Natural killer cell (primary cell): Measurements from ENCODE around the gene NPM1. TPM values are rescaled to one million over a fixed set of nuclear protein-coding genes. Genes with fewer than 3 reads are reported as not detected.

ENCODE experiments used
- ATAC-seq, 3 donors: fragments of 150-1000 bp in 2 of 3; fragments of 200-7000 bp in 1 of 3; cut with Tn5 transposase; 1 replicate in 1 of 3; 2 replicates in 2 of 3; pipeline ENCODE4 v1.10.0; 2021; ENCODE audit warnings: mild to moderate bottlenecking in 2 of 3, moderate library complexity in 2 of 3
- DNase-seq, 2 donors: peaks; one replicate each; pipeline versions ENCODE4 v3.0.0 to v3.0.0-alpha.2; 2013 to 2021; ENCODE audit warnings: mixed read lengths in 1 of 2
- H3K27ac ChIP-seq: one replicate; pipeline ENCODE4 v1.5.1; 2013; ENCODE audit warnings: mild to moderate bottlenecking, low read length
- H3K27me3 ChIP-seq: one replicate; pipeline ENCODE4 v1.6.1; 2013; ENCODE audit warnings: low read length; ENCODE audit not compliant: control insufficient read depth, insufficient read depth
- H3K36me3 ChIP-seq: one replicate; pipeline ENCODE4 v1.6.1; 2013; ENCODE audit warnings: low read length; ENCODE audit not compliant: control insufficient read depth, insufficient read depth
- H3K4me1 ChIP-seq: one replicate; pipeline ENCODE4 v1.6.1; 2013; ENCODE audit warnings: low read length; ENCODE audit not compliant: control insufficient read depth, insufficient read depth
- H3K4me3 ChIP-seq: one replicate; pipeline ENCODE4 v1.5.1; 2013; ENCODE audit warnings: low read length
- H3K9me3 ChIP-seq: one replicate; pipeline ENCODE4 v1.6.1; 2013; ENCODE audit warnings: low read length; ENCODE audit not compliant: control insufficient read depth, insufficient read depth
- H3K27ac Mint-ChIP-seq, 2 donors: one replicate each; pipeline ENCODE4 v1.8.0; 2022; ENCODE audit warnings: mild to moderate bottlenecking in 2 of 2, mixed read lengths in 2 of 2, moderate library complexity in 1 of 2
- H3K27me3 Mint-ChIP-seq, 2 donors: one replicate each; pipeline ENCODE4 v1.8.0; 2022; ENCODE audit warnings: low read depth in 2 of 2, mixed read lengths in 2 of 2
- H3K36me3 Mint-ChIP-seq: one replicate; pipeline ENCODE4 v1.8.0; 2022; ENCODE audit warnings: mixed read lengths
- H3K4me1 Mint-ChIP-seq, 2 donors: one replicate each; pipeline ENCODE4 v1.8.0; 2022; ENCODE audit warnings: mixed read lengths in 2 of 2
- H3K4me3 Mint-ChIP-seq: one replicate; pipeline ENCODE4 v1.8.0; 2022; ENCODE audit warnings: mild to moderate bottlenecking, moderate library complexity, mixed read lengths
- H3K9me3 Mint-ChIP-seq, 2 donors: one replicate each; pipeline ENCODE4 v1.8.0; 2022; ENCODE audit warnings: mixed read lengths in 2 of 2
- WGBS: methylation state at CpG from one replicate; pipeline ENCODE4 v1.1.7; 2013; ENCODE audit warnings: missing lambda C conversion rate; ENCODE audit not compliant: insufficient coverage; 5-methylcytosine and 5-hydroxymethylcytosine counted together
- intact Hi-C: fragments of 100-400 bp; cut with micrococcal nuclease; formaldehyde crosslinking; loops from one replicate; pipeline ENCODE4 v1.14.2; 2022
- total RNA-seq, 4 donors: library from RNA; stranded (reverse); fragments of 120-200 nt in 1 of 4; gene quantifications; one replicate each; pipeline versions ENCODE4 v1.2.3 to v1.2.4, GENCODE V29; 2013 to 2022
- TF ChIP-seq, protein P1 (sequence below): fragments of 200-600 bp; IDR thresholded peaks from one replicate; pipeline ENCODE4 v1.8.0; 2022; ENCODE audit warnings: antibody characterized with exemption

Gene NPM1
- total RNA-seq, 3 donors from 2014 or later (not counting 1 experiment from before 2014, with no cell fraction given), result 440 to 554 (median 454) TPM

DNA sequence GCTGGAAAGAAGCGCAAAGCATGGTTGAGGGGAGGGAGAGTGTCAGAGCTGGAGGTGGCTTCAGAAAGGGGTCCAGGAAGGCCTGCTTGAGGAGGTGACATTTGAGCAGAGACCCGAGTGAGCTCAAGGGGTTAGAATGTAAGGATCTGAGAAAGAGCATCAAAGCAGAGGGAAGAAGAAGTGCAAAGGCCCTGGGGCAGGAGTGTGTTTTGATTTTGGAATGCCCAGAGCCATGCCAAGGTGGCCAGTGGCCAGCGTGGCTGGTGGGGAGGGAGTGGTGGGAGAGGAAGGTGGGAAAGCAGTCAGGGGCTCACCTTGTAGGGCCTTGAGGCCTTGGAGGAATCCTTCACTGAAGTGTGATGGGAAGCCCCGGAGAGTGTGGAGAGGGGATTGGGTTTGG lies 47.2 kb downstream of the NPM1 start:
- TF ChIP-seq, protein P1, sequence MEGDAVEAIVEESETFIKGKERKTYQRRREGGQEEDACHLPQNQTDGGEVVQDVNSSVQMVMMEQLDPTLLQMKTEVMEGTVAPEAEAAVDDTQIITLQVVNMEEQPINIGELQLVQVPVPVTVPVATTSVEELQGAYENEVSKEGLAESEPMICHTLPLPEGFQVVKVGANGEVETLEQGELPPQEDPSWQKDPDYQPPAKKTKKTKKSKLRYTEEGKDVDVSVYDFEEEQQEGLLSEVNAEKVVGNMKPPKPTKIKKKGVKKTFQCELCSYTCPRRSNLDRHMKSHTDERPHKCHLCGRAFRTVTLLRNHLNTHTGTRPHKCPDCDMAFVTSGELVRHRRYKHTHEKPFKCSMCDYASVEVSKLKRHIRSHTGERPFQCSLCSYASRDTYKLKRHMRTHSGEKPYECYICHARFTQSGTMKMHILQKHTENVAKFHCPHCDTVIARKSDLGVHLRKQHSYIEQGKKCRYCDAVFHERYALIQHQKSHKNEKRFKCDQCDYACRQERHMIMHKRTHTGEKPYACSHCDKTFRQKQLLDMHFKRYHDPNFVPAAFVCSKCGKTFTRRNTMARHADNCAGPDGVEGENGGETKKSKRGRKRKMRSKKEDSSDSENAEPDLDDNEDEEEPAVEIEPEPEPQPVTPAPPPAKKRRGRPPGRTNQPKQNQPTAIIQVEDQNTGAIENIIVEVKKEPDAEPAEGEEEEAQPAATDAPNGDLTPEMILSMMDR, result no peak
- no peaks in the 10 kb centered on the region for H3K27me3 ChIP-seq
- Mint-ChIP-seq H3K27ac (no peak overlapping the region), H3K27me3 (no peaks in the 10 kb centered on the region), H3K9me3 (no peaks in the 10 kb centered on the region), H3K4me3 (no peak overlapping the region), H3K36me3 (no peaks in the 10 kb centered on the region), H3K4me1 (no peaks in the 10 kb centered on the region)
- DNase-seq, result no peak
- H3K4me1 ChIP-seq, result no peaks in the 10 kb centered on the region
- H3K36me3 ChIP-seq, result no peaks in the 10 kb centered on the region
- intact Hi-C loops, result no loop called here
- no peak for ATAC-seq
- no peak overlapping the region for H3K27ac ChIP-seq
- H3K4me3 ChIP-seq, result no peak overlapping the region
- H3K9me3 ChIP-seq, result no peaks in the 10 kb centered on the region
- whole genome bisulfite sequencing, result 94% methylated on average over 4 of the region's 4 CpGs

DNA sequence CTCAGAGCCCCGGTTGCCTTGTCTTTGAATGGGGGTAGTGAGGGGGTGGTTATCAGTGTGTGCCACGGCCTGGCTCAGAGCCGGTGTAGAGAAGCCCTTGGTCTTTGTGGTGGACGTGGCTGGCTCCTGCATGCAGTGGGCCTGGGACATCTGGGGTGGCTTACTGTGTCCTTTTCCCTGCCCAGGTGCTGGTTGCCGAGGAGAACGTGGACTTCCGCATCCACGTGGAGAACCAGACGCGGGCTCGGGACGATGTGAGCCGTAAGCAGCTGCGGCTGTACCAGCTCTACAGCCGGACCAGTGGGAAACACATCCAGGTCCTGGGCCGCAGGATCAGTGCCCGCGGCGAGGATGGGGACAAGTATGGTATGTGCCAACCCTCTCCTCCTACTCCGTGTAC lies 48.3 kb downstream of the NPM1 start:
- Histone ChIP-seq H3K27me3 (no peaks in the 10 kb centered on the region), H3K4me1 (no peaks in the 10 kb centered on the region), H3K9me3 (no peaks in the 10 kb centered on the region), H3K4me3 (no peak overlapping the region), H3K36me3 (no peaks in the 10 kb centered on the region), H3K27ac (no peak overlapping the region)
- H3K27ac Mint-ChIP-seq, result no peak overlapping the region
- H3K4me3 Mint-ChIP-seq, result no peak overlapping the region
- DNase-seq (no peak), ATAC-seq (no peak)
- 92% methylated on average over 20 of the region's 20 CpGs for WGBS
- TF ChIP-seq, protein P1, result no peak
- H3K36me3 Mint-ChIP-seq, result no peaks in the 10 kb centered on the region
- no peaks in the 10 kb centered on the region for H3K4me1 Mint-ChIP-seq
- intact Hi-C loops, result no loop called here
- H3K9me3 Mint-ChIP-seq, result no peaks in the 10 kb centered on the region
- no peaks in the 10 kb centered on the region for H3K27me3 Mint-ChIP-seq

DNA sequence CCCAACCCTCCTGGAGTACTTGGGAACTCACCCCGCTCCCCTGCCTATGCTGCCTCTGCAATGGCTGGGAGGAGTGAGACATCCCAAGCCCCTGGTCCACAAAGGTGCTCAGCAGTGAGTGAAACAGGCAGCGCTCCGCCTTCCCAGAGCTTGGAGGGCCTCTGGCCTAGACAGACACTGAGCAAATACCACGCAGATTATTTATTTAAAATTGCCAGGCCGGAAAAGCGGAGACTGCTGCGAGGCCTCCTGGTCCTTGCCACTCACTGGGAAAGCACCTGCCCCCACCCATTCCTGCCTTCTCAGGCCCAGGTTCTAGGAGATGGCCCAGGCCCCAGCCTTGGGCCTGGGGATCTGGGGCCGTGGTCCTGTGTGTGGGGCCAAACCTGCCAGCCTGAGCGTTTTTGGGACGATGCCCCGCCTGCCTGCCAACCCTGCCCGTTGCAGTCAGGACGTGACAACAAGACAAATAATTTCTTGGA lies 49.2 kb downstream of the NPM1 start:
- H3K36me3 Mint-ChIP-seq, result no peaks in the 10 kb centered on the region
- 94% methylated on average over 13 of the region's 13 CpGs for WGBS

More for the DNA sequence above, 49.2 kb downstream of the NPM1 start:
- no peak for ATAC-seq
- no peaks in the 10 kb centered on the region for H3K4me1 ChIP-seq
- H3K9me3 ChIP-seq, result no peaks in the 10 kb centered on the region
- H3K27ac ChIP-seq, result no peak overlapping the region
- no peak for DNase-seq
- no peaks in the 10 kb centered on the region for H3K36me3 ChIP-seq
- Mint-ChIP-seq H3K27ac (no peak overlapping the region), H3K4me3 (no peak overlapping the region), H3K4me1 (no peaks in the 10 kb centered on the region), H3K9me3 (no peaks in the 10 kb centered on the region), H3K27me3 (no peaks in the 10 kb centered on the region)
- TF ChIP-seq, protein P1, result no peak
- H3K4me3 ChIP-seq, result no peak overlapping the region
- no peaks in the 10 kb centered on the region for H3K27me3 ChIP-seq
- intact Hi-C loops, result no loop called here
